ENCODE results near the gene SH2D7. TPM values are rescaled to one million over a fixed set of nuclear protein-coding genes. Genes with fewer than 3 reads are reported as not detected.
A peak's percentile ranks its signal among the peaks of the same experiment; 100 is the strongest.

The SH2D7 gene
- total RNA-seq, 1 experiment from 2014 or later, result not detected

DNA sequence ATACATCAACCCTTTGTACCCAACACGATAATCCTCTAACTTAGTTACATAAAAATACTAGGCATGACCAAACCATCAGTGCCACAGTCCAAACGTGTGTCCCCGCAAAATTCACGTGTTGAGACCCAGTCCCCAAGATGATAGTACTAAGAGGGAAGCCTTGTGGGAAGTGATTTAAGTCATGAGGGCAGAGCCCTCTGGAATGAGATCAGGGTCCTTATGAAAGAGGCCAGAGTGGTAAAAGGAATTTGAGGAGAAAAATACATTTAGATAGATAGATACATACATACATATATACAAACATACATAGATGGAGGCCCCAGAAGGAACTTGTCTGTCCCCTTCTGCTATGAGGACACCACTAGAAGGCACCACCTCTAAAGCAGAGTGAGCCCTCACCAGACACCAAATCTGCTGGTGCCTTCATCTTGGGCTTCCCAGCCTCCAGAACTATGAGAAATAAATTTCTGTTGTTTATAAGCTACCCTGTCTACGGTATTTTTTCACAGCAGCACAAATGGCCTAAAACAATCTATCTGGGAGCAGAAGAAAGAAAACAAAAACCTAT is 22.8 kb upstream of the SH2D7 start:
- H3K9me3 ChIP-seq (ENCODE audit: control insufficient read depth, insufficient read depth, low read depth, low read length), result no peaks in the 10 kb centered on the region

DNA sequence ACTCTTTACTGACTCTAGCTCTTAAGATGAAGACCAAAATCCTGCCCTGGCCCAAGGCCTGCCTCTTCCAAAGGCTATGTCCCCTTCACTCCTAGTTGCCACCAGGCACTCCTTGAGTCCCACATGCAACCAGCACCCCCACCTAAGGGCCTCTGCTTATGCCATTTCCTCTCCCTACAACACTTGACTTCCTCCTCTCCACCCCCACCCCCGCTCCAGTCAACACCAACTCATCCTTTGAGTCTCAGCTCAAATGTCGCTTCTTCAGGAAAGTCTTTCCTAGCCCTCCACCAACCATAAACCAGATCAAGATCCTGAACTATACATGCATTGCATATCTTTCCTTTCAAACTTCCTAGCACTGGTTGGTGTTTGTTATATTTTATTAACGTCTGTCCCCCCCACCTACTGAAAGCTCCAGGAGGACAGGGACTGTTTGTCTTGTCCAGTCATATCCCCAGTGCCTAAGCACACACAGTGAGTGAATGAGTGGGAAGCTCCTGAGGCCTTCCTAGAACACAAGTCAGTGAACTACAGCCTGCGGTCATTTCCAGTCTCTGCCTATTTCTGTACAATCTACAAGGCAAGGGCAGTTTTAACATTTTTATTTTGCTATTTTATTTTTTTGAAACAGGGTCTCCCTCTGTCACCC is 22.2 kb upstream of the SH2D7 start:
- intact Hi-C loops (cut with micrococcal nuclease; ENCODE audit: unreplicated experiment), result no loop called here
- peaks cover 88% of the 10 kb centered on the region for H3K4me1 ChIP-seq (ENCODE audit: control insufficient read depth, insufficient read depth, low read length)
- in situ Hi-C loops (cut with HindIII; ENCODE audit: low pct_unique_long_range_greater_than_20kb, low sequenced_read_pairs), result no loop called here
- CTCF ChIA-PET, result interaction anchor here (0.7 to 1.0 kb wide), 2 partner anchors 36 to 171 kb away, joined by 3 read pairs; no protein-coding TSS in a partner anchor
- peak overlapping the region; percentile 96 for H3K27ac ChIP-seq (ENCODE audit: low read length)
- no peaks in the 10 kb centered on the region for H3K36me3 ChIP-seq (ENCODE audit: control insufficient read depth, insufficient read depth, low read length)
- TF ChIP-seq, protein P1, sequence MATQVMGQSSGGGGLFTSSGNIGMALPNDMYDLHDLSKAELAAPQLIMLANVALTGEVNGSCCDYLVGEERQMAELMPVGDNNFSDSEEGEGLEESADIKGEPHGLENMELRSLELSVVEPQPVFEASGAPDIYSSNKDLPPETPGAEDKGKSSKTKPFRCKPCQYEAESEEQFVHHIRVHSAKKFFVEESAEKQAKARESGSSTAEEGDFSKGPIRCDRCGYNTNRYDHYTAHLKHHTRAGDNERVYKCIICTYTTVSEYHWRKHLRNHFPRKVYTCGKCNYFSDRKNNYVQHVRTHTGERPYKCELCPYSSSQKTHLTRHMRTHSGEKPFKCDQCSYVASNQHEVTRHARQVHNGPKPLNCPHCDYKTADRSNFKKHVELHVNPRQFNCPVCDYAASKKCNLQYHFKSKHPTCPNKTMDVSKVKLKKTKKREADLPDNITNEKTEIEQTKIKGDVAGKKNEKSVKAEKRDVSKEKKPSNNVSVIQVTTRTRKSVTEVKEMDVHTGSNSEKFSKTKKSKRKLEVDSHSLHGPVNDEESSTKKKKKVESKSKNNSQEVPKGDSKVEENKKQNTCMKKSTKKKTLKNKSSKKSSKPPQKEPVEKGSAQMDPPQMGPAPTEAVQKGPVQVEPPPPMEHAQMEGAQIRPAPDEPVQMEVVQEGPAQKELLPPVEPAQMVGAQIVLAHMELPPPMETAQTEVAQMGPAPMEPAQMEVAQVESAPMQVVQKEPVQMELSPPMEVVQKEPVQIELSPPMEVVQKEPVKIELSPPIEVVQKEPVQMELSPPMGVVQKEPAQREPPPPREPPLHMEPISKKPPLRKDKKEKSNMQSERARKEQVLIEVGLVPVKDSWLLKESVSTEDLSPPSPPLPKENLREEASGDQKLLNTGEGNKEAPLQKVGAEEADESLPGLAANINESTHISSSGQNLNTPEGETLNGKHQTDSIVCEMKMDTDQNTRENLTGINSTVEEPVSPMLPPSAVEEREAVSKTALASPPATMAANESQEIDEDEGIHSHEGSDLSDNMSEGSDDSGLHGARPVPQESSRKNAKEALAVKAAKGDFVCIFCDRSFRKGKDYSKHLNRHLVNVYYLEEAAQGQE (IDR thresholded peaks at IDR 0.05; ENCODE audit: insufficient read depth in 1 of 2, low read depth in 2 of 2, low read length in 1 of 2), result no peak
- TF ChIP-seq SIN3A (IDR thresholded peaks at IDR 0.05; ENCODE audit: borderline replicate concordance, insufficient read depth, low read depth, low read length), result no peak
- TF ChIP-seq, protein P2, sequence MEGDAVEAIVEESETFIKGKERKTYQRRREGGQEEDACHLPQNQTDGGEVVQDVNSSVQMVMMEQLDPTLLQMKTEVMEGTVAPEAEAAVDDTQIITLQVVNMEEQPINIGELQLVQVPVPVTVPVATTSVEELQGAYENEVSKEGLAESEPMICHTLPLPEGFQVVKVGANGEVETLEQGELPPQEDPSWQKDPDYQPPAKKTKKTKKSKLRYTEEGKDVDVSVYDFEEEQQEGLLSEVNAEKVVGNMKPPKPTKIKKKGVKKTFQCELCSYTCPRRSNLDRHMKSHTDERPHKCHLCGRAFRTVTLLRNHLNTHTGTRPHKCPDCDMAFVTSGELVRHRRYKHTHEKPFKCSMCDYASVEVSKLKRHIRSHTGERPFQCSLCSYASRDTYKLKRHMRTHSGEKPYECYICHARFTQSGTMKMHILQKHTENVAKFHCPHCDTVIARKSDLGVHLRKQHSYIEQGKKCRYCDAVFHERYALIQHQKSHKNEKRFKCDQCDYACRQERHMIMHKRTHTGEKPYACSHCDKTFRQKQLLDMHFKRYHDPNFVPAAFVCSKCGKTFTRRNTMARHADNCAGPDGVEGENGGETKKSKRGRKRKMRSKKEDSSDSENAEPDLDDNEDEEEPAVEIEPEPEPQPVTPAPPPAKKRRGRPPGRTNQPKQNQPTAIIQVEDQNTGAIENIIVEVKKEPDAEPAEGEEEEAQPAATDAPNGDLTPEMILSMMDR (IDR thresholded peaks at IDR 0.05), result no peak
- no peak for TF ChIP-seq TCF7L2 (IDR thresholded peaks at IDR 0.05; ENCODE audit: low read depth, low read length)
- no peak for TF ChIP-seq POLR2AphosphoS5 (IDR thresholded peaks at IDR 0.05; ENCODE audit: low read depth, low read length)
- no peak overlapping the region for H3K4me3 ChIP-seq (ENCODE audit: low read depth in 2 of 2, low read length in 2 of 2)
- BruUV-seq (replicated peaks), result no TSS peak
- H3K9me3 ChIP-seq (ENCODE audit: control insufficient read depth, insufficient read depth, low read depth, low read length), result no peaks in the 10 kb centered on the region
- ATAC-seq (no peak), DNase-seq (ENCODE audit: low read depth, low spot score) (no peak)
- no peaks in the 10 kb centered on the region for H3K27me3 ChIP-seq (ENCODE audit: control insufficient read depth, insufficient read depth, low read length)
- POLR2A ChIA-PET, result interaction anchor here (1.3 kb wide), 1 partner anchor 229 kb away, joined by 3 read pairs; the partner anchor contains the start of gene SKIC8

More for the DNA sequence above, 22.8 kb upstream of the SH2D7 start:
- intact Hi-C loops (cut with micrococcal nuclease; ENCODE audit: unreplicated experiment), result no loop called here
- BruUV-seq (replicated peaks), result no TSS peak
- H3K4me1 ChIP-seq (ENCODE audit: control insufficient read depth, insufficient read depth, low read length), result peaks cover 90% of the 10 kb centered on the region
- ATAC-seq, result no peak
- DNase-seq (ENCODE audit: low read depth, low spot score), result no peak
- POLR2A ChIA-PET, result no interaction called here
- no peaks in the 10 kb centered on the region for H3K27me3 ChIP-seq (ENCODE audit: control insufficient read depth, insufficient read depth, low read length)
- H3K4me3 ChIP-seq (ENCODE audit: low read depth in 2 of 2, low read length in 2 of 2), result no peak overlapping the region
- CTCF ChIA-PET, result interaction anchor here (0.7 to 1.0 kb wide), 2 partner anchors 35 to 171 kb away, joined by 3 read pairs; no protein-coding TSS in a partner anchor
- H3K36me3 ChIP-seq (ENCODE audit: control insufficient read depth, insufficient read depth, low read length), result no peaks in the 10 kb centered on the region
- TF ChIP-seq, protein P1 (IDR thresholded peaks at IDR 0.05; ENCODE audit: insufficient read depth in 1 of 2, low read depth in 2 of 2, low read length in 1 of 2), result no peak
- TF ChIP-seq, protein P2 (IDR thresholded peaks at IDR 0.05), result peak; percentile 9; the same call in 1 of the 2 replicates
- peak overlapping the region; percentile 96 for H3K27ac ChIP-seq (ENCODE audit: low read length)
- in situ Hi-C loops (cut with HindIII; ENCODE audit: low pct_unique_long_range_greater_than_20kb, low sequenced_read_pairs), result no loop called here

All from Panc1 (cell line).